Stomach (tissue), 4 donors: ENCODE measurements around the gene HSFX2.
"Not testable (repeated sequence)": the region's sequence is repeated elsewhere in the genome, so short reads cannot be mapped to it uniquely, and the experiment has no call there.

Experiments
- CTCF ChIP-seq, 7 experiments: fragments of 450-650 bp in 4 of 7; fragments of 200-600 bp in 3 of 7; sonication (generic) in 3 of 7; IDR thresholded peaks; one replicate each; pipeline ENCODE4 v1.5.1; 2016 to 2019; ENCODE audit warnings: antibody characterized with exemption in 7 of 7, control low read depth in 2 of 7, mild to moderate bottlenecking in 1 of 7
- POLR2A ChIP-seq, 4 donors: fragments of 450-650 bp; IDR thresholded peaks; one replicate each; pipeline ENCODE4 v1.6.1; 2016; ENCODE audit warnings: antibody characterized with exemption in 4 of 4, control low read depth in 2 of 4, mild to moderate bottlenecking in 1 of 4, moderate library complexity in 1 of 4
- POLR2AphosphoS5 ChIP-seq, 3 donors: sonication (generic); formaldehyde crosslinking; IDR thresholded peaks; one replicate each; pipeline ENCODE4 v1.6.1; 2016; ENCODE audit warnings: antibody characterized with exemption in 3 of 3

- TF ChIP-seq CTCF, POLR2AphosphoS5, POLR2A (IDR thresholded peaks at IDR 0.05): not testable (repeated sequence)
These were observed 10.3 kb upstream of the HSFX2 start for GRCh38 chrX:149605248-149605885.
